Measurements from ENCODE around the gene PKLR.
"Not testable (repeated sequence)": the region's sequence is repeated elsewhere in the genome, so short reads cannot be mapped to it uniquely, and the experiment has no call there.

The PKLR gene
- total RNA-seq = 0 to 3.0 (median 0) reads per million in 17 experiments

DNA sequence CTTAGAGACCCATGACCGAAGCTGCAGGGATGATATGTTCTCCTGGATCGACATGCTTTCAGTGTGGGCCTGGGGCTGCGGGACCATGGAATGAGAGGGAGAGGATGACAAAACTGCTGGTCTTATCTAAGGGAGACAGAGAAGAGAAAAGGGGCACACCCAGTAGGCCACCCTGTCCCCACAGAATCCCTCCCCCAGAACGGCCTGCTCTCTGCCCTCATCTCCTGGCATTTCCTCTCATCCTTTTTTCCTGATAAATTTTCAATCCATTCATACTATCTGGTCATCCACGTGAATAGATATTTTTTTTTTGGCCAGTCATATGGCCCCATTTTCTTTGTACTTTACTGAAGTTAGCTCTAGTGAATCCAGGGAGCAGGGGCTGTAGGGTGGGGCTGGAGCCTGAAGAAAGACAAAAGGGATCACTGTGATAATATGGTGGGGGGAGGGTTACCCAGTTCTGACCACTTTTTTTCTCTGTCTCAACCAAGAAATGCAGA is at the start of gene PKLR:
Gene PKLR, minus strand, starts transcription at position 97 of the 500 bp plus-strand sequence. Its CDS starts 43 bp downstream, at position 54.
- no peak for DNase-seq

DNA sequence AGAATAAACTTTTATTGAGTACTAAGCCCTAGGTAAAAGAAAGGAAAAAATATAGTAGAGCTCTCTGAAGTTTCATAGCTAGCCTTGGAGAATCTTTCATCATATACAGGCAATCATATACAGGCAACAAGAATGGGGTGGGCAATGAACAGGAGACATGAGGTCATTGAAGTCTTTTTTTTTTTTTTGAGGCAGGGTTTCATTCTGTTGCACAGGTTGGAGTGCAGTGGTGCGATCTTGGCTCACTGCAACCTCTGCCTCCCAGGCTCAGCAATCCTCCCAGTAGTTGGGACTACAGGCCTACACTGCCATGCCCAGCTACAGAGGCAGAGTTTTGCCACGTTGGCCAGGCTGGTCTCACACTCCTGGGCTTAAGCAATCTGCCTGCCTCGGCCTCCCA is 41.6 kb upstream of the PKLR start:
- DNase-seq = no peak

DNA sequence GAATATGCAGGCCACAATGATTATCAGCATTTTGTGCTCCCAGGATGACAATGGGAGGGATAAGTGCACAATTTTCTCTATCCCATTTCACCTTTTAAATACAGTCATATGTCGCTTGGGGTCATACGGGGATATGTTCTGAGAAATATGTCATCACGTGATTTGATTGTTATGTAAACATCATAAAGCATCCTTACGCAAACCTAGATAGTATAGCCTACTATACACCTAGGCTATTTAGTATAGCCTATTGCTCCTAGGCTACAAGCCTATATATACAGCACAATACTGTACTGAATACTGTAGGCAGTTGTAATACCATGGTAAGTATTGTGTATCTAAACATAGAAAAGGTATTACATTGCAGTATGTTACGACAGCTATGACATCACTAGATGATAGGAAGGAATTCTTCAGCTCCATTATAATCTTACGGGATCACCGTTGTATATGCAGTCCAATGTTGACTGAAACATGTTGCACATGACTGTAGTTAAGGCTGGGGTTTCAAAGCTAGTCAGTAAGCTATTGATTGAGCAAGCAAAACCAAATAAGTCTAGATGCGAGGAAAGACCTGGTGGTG is 38.4 kb upstream of the PKLR start:
- no peak for DNase-seq

DNA sequence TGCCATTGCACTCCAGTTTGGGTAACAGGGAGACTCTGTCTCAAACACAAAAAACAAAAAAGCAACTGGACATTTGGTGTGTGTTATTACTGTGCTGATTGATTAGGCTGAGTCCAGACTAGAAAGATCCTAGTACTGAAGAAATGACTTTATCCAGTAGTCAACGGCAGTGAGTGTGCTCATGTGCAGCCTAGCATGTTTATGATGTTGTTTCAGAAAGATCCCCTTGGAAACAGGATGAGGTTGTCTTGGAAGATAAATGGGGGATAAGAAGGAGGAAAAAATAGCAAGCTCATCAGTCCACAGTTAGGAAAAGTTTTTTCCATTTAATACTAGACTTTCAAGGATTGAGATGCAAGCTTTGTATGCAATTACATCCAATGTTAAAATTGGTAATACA is 33.7 kb upstream of the PKLR start:
- DNase-seq = no peak

DNA sequence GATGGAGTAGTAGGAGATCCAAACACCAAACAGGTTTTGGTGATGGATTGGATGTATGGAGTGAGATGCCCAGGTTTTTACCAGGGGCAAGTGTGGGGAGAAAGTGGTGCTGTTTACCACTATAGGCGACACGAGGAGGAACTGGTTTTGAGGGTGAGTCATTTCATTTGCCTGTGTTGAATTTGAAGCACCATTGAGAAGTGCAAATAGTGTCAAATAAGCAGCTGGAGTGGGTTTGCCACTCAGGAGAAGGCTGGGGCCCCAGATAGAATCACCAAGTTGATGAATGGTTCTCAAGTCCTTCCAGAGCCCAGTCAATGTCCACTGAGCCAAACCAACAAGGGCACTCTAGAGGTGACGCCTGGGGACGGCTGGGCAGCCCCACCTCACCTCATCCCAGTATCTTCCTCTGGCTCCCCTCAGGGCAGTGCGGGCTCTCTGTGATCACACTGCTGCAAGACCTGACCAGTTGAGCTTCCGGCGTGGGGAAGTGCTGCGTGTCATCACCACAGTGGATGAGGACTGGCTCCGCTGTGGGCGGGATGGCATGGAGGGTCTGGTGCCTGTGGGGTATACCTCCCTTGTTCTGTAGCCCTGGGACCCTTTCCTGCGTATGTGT is 28.9 kb upstream of the PKLR start:
- peak in 1 of 4 experiments; percentile 7 for DNase-seq

DNA sequence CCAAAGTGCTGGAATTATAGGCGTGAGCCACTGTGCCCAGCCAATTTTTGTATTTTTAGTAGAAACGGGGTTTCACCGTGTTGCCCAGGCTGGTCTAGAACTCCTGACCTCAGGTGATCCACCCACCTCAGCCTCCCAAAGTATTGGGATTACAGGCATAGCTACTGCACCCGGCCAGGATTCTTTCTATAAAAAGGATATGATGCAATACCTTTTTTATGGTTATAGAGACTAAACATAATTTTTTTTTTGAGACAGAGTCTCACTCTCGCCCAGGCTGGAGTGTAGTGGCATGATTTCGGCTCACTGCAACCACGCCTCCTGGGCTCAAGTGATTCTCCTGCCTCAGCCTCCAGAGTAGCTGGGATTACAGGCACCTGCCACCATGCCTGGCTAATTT is 27.6 kb upstream of the PKLR start:
- not testable (repeated sequence) for DNase-seq

DNA sequence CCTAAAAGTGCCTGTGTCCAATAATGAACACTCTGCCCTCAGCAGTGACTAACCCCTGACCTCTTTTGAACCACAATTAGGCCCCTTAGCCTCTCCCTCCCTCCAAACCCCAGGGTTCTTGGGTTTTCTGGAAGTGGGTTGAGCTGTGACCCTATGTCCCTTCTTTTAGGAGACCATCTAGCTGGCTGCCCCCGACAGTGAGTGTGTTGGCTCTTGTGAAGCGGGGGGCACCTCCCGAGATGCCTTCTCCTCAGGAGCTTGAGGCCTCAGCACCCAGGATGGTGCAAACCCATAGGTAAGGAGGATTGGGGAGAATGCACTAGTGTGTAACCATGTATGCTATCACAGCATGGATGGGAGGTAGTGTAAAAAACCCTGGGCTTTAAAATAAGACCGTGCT is 26.7 kb upstream of the PKLR start:
- DNase-seq = no peak

DNA sequence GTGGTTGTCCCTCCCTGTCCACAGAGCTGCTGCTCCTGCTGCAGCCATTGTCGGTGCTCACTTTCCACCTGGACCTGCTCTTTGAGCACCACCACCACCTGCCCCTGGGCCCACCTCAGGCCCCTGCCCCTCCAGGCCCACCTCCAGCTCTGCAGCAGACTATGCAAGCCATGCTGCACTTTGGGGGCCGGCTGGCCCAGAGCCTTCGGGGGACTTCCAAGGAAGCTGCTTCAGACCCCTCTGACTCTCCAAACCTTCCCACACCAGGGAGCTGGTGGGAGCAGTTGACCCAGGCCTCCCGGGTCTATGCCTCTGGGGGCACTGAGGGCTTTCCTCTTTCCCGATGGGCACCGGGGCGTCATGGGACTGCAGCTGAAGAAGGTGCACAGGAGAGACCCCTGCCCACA is 25.4 kb upstream of the PKLR start:
- DNase-seq = no peak

DNA sequence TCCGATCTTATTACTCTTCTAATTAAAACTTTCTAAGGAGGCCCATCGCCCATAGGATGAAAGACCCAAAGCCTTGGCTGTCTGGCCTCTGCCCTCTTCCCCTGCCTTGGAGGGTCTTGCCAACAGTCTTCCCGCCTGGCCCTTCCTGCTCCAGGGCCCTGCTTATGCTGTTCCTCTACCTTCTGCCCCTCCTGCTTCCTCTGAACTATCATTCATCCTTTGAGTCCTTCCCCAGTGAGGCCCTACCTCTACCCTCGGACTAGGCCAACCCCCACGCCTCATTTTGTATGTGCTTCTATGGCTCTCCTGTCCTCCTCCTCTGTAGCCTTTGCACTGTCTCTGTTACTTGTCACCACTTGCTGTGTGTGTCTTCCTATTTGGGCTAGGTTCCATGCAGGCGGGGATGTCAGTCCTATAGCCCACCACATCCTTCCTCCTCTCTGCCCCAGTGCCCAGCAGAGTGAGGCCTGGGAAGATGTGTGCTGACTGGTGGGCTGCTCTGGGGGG is 24.8 kb upstream of the PKLR start:
- DNase-seq = no peak

DNA sequence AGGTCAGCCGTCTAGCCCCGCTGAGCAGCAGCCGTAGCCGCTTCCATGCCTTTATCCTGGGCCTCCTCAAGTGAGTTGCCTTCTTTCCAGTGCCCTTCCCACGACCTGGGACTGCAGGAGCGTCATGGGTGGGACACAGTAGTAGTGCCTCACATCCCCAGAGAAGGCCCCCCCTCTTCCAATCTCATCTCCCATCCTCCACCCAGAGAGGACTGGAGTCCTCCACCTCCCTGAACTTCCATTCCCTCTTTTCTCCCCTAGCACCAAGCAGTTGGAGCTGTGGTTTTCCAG is 24.3 kb upstream of the PKLR start:
- no peak for DNase-seq

DNA sequence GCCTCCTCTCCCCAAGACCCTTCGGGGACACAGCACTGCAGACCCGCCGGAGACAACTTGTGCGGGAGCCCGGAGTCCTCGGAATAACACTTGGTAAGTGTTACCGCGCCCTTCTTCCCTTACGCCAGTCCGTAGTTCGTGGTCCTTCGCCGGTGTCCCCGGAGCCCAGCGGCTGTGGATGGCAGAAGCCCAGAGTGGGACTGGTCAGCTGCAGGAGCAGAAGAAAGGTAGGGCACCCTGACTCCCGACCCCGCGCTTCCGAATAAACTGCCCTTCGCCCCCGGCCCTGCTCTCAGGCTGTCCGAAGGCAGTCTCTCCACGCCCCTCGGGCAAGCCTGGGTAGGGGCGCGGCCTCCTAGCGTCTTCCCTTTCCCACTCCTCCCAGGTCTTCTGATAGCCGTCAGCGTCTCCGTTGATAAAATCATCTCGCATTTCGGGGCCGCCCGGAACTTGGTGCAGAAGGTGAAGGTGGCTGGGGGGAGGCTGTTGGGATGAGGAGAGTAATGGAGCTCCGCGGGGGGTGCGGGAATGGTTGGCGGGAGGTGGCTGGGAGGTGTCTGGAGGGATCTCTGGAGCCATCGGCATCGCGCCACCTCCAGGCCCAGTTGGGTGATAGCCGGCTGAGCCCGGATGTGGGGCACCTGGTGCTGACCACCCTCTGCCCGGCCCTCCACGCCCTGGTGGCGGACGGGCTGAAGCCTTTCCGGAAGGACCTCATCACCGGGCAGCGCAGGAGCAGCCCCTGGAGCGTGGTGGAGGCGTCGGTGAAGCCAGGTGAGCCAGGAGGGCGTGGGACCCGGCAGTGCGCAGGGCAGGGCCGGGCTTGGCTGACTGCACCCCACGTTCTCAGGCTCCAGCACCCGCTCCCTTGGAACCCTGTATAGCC is 23.7 kb upstream of the PKLR start:
- peak; percentile 37 to 70 (median 48) for DNase-seq

DNA sequence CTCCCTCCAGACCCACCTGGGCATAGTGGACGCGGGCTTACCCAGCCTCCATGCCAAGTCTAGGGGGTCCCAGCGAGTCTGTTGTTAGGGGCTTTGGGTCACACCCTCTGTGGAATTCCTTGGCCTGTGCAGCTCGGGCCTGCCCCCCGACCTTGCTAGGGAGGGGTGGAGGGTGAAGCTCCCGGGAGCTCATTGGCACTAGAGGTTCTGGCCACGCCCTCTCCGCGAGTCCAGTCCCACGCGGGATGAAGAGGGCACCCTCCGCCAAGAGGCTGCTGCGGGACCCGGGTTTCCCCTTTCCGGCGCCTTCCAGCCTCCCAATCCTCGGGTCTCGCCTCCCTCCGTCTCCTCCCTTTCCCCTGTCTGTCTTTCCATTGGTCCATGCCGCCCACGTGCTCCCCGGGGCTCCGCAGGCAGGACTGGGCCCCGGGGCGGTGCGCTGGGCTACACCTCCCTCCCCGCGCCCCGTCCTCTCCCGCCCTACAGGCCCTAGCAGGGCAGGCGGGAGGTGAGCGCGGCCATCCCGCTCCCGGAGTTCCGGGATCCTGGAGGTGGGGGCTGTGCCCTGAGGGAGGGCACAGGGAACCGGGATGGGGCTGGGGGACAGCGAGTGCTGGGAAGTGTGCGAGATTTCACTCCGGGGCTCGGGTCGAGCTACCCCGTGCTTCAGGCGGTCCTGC is 22.9 kb upstream of the PKLR start:
- peak; percentile 97 to 99 (median 99) for DNase-seq

DNA sequence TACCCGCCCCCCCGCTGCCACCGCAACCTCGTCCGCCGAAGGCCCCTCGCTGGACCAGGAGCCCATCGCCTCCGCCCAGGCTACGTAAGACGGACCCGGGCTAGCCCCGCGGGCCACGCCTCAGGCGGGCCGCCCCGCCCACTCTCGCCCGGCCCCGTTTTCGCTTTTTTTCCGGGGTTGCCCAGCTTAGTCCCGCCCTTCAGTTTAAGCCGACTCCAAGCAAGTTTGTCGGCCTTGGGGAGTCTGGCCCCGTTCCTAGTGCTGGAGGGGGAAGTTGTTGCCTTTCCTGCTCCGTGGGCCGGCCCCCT is 22.4 kb upstream of the PKLR start:
- peak; percentile 92 to 97 (median 94) for DNase-seq

DNA sequence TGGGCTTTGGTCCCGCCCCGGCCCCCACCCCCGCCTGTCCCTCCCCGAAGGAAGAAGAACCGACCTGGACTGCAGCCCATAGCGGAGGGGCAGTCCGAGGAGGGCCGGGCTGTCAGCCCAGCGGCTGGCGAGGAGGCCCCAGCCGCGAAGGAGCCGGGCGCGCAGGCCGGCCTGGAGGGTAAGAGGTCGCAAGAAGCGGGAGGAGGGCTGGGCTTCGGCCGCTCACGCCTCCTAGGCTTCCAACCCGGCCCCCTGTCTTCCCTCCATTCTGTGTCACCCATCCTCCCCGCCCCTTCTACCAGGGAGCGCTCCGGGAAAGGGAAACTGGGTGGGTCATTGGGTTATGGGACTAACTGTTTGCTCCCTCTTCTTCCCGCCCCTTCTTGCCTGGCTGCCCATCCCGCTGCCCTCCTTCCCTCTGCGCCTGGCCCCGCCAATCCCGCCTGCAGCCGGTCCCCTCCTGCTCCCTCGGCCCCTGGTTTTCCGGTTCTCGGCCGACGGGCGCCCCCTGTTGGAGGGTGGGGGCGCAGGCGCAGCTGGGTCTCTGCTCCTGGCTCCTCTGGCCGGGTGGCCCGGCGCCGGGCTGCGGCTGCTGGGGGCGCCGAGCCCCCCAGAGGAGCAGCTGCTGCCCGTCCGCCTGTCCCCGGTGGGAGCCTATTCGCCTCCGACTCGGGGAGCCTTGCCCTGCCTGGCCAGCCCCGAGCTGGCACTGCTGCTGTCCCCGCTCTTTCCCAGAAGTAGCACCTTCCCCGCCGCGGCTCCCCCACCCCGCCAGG is 21.9 kb upstream of the PKLR start:
- DNase-seq = peak; percentile 91 to 96 (median 94)

DNA sequence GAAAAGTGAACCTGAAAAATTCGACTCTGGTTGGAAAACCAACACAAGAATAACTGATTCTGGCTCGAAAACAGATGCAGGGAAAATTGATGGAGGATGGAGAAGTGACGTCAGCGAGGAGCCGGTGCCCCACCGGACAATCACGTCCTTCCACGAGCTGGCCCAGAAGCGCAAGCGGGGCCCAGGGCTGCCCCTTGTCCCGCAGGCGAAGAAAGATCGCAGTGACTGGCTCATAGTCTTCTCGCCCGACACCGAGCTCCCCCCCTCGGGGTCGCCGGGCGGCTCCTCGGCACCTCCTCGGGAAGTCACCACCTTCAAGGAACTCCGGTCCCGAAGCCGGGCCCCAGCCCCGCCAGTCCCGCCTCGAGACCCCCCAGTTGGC is 21.3 kb upstream of the PKLR start:
- peak; percentile 4 to 48 (median 35) for DNase-seq

DNA sequence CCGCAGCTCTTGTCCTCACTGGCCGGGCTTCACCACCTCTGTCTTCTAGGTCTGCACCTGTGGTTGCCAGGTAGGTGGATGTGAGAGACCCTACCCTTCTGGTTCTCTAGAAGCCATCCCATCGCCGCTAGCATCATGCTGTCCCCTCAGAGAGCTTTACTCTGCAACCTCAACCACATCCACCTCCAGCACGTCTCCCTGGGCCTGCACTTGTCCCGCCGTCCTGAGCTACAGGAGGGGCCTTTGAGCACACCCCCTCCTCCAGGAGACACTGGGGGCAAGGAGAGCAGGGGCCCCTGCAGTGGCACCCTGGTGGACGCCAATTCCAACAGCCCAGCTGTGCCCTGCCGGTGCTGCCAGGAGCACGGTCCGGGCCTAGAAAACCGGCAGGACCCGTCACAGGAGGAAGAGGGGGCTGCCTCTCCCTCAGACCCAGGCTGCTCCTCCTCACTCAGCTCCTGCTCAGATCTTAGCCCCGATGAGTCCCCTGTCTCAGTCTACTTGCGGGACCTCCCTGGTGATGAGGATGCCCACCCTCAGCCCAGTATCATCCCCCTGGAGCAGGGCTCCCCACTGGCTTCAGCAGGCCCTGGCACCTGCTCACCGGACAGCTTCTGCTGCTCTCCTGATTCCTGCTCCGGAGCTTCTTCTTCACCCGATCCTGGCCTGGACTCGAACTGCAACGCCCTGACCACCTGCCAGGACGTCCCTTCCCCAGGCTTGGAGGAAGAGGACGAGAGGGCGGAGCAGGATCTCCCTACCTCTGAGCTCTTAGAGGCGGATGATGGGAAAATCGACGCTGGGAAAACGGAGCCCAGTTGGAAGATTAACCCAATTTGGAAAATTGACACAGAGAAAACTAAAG is 20.6 kb upstream of the PKLR start:
- no peak for DNase-seq

DNA sequence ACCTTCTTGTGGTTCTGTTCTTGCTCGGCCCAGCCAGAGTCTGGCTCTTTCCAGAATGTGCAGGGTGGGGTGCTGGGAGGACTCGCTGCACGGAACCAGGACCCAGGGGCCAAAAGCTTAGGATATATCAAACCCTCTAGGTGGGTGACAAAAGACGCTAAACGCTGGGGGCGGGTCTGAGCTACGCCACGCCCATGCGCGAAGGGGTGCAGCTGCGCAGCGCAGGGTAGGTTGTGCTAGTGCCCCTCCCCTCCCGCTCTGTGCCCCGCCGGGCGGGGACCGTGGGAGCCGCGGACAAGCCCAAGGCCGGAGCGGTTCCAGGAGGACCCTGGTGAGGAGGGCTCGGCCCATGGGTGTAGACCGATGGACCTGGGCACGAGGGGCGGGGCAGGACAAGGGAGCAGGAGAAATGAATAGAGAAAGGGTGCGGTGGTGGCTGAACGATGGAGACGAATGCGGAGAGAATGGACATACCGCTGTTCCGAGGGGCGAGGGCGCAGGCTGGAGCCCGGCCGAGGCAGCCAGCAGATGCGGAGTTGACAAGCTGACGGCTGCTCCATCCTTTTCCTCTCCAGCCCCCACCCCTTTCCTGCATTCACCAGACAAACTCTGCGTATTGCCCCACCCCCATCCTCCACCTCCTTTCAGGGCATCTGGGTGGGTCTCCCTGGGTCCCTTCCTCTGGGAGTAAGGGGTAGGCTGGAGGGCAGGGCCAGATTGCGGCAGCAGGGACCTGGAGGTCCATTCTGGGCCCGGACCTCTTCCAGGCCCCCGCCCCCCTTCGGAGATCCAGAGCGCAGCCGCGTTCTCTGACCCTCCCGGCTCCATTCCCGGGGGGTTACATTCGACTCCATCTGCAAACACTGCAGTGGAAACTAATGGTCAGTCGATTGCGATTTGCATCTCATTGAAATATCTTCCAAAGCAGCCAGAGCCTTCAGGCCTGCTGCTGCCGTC is 19.7 kb upstream of the PKLR start, which contains the start of gene RUSC1:
Gene RUSC1, plus strand, starts transcription at position 234 of the 957 bp plus-strand sequence. CDS start 880 bp downstream, outside the sequence.
- DNase-seq = peak; percentile 48 to 79 (median 64)

DNA sequence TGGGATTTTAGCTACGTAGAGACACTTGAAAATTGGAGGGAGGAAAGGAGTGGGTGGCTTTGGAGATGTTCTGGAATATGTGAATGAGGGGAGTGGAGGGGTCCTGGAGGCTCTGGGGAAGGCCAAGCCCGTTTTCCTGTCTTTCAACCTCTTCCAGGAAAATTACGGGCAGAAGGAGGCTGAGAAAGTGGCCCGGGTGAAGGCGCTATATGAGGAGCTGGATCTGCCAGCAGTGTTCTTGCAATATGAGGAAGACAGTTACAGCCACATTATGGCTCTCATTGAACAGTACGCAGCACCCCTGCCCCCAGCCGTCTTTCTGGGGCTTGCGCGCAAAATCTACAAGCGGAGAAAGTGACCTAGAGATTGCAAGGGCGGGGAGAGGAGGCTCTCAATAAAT is 19.0 kb upstream of the PKLR start:
- peak in 2 of 4 experiments; percentile 13 to 24 for DNase-seq

DNA sequence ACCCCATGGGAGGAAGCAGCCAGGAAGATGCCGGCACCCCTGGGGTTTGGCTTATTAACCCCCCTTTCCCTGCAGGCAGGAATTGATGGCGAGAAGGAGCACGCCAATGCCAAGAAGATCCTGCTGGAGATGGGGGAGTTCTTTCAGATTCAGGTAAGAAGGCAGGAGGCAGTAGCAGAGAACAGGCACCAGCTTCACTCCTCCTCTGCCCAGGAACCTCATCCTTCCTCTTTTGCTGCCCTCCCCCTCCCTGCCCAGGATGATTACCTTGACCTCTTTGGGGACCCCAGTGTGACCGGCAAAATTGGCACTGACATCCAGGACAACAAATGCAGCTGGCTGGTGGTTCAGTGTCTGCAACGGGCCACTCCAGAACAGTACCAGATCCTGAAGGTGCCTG is 18.3 kb upstream of the PKLR start:
- DNase-seq = no peak

DNA sequence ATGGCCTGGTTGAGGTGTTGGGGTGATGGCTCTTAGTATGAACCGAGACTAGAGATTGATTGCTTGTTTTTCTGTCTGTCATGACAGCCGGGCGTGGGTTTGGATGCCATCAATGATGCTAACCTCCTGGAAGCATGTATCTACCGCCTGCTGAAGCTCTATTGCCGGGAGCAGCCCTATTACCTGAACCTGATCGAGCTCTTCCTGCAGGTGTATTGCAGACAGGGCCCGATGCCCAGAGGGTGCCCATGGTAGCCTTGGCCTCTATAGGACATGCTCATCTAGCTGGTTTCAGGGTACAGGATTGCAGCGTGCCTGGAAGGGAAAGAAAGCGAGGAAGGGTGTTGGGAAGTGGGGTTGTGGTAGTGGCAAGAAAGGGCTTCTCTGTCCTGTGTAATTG is 16.8 kb upstream of the PKLR start:
- no peak for DNase-seq
